ENCODE measurements around the gene PRRT3.

DNA sequence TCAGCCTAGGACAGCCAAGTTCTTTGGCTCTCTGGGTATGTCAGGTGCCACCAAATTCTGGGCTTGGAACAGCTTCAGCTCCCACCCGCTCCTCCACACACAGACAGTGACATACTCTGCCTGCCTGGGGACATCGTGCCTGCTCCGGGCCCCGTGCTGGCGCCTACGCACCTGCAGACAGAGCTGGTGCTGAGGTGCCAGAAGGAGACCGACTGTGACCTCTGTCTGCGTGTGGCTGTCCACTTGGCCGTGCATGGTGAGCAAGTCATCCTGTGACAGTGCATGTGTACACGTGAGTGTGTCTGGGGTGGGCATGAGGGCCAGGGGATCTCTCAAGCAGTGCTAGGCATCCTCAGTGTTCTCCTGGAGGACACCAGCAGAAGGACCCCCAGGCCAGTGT lies 34.4 kb downstream of the PRRT3 start:
- TF ChIP-seq, protein P1, sequence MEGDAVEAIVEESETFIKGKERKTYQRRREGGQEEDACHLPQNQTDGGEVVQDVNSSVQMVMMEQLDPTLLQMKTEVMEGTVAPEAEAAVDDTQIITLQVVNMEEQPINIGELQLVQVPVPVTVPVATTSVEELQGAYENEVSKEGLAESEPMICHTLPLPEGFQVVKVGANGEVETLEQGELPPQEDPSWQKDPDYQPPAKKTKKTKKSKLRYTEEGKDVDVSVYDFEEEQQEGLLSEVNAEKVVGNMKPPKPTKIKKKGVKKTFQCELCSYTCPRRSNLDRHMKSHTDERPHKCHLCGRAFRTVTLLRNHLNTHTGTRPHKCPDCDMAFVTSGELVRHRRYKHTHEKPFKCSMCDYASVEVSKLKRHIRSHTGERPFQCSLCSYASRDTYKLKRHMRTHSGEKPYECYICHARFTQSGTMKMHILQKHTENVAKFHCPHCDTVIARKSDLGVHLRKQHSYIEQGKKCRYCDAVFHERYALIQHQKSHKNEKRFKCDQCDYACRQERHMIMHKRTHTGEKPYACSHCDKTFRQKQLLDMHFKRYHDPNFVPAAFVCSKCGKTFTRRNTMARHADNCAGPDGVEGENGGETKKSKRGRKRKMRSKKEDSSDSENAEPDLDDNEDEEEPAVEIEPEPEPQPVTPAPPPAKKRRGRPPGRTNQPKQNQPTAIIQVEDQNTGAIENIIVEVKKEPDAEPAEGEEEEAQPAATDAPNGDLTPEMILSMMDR (IDR thresholded peaks at IDR 0.05): no peak
- TF ChIP-seq POLR2A (IDR thresholded peaks at IDR 0.05) (no peak), EP300 (IDR thresholded peaks at IDR 0.05) (no peak)
